ENCODE data around the gene MDC1.

Gene MDC1

GRCh38 chr6:30757261-30757904, 40.3 kb upstream of the MDC1 start:
- Histone ChIP-seq H3K9me3 (ENCODE audit: control insufficient read depth, insufficient read depth, low read depth, low read length) (no peaks in the 10 kb centered on the region), H3K36me3 (ENCODE audit: control insufficient read depth in 2 of 2, insufficient read depth in 1 of 2, low read length in 2 of 2) (no peaks in the 10 kb centered on the region), H3K4me1 (ENCODE audit: control insufficient read depth, insufficient read depth, low read length) (peaks cover 10% of the 10 kb centered on the region), H3K27ac (ENCODE audit: extremely low read depth, low read depth, low read length) (no peak overlapping the region), H3K4me3 (ENCODE audit: low read depth, low read length) (no peak overlapping the region)
- TF ChIP-seq TSHZ1 (tag by site-specific recombination; IDR thresholded peaks at IDR 0.05; ENCODE audit: borderline replicate concordance) (no peak), ZNF639 (tag by site-specific recombination; IDR thresholded peaks at IDR 0.05) (no peak), MZF1 (tag by site-specific recombination; IDR thresholded peaks at IDR 0.05; ENCODE audit: borderline replicate concordance) (no peak), ZNF274 (IDR thresholded peaks at IDR 0.05; ENCODE audit: low read length) (no peak), ZNF274 (tag by site-specific recombination; IDR thresholded peaks at IDR 0.05; ENCODE audit: borderline replicate concordance) (no peak), ZNF521 (tag by site-specific recombination; IDR thresholded peaks at IDR 0.05) (no peak), ZNF223 (tag by site-specific recombination; IDR thresholded peaks at IDR 0.05) (no peak), ZNF18 (tag by site-specific recombination; IDR thresholded peaks at IDR 0.05) (0 out of 2 replicates have a peak, but pooled peaks have one; percentile 24), ZNF433 (tag by site-specific recombination; IDR thresholded peaks at IDR 0.05; ENCODE audit: low read depth) (no peak), ZSCAN18 (tag by site-specific recombination; IDR thresholded peaks at IDR 0.05) (no peak), PRDM4 (tag by site-specific recombination; IDR thresholded peaks at IDR 0.05) (no peak), PRDM10 (tag by site-specific recombination; IDR thresholded peaks at IDR 0.05) (no peak), SP7 (tag by site-specific recombination; IDR thresholded peaks at IDR 0.05) (0 out of 2 replicates have a peak, but pooled peaks have one; percentile 20), SALL2 (tag by site-specific recombination; IDR thresholded peaks at IDR 0.05; ENCODE audit: borderline replicate concordance) (no peak), ZNF302 (tag by site-specific recombination; IDR thresholded peaks at IDR 0.05; ENCODE audit: low read depth) (no peak)
- CTCF ChIA-PET = interaction anchor here (0.6 to 1.3 kb wide), 6 partner anchors 9 to 79 kb away, joined by 3 to 8 read pairs (median 5); no protein-coding TSS in a partner anchor
- POLR2A ChIA-PET = interaction anchor here (0.5 to 1.7 kb wide), 5 partner anchors 12 to 61 kb away, joined by 3 to 16 read pairs (median 3); partner anchors contain the start of genes IER3 and MDC1
